ENCODE measurements around the gene UBAC2.

Gene UBAC2

GRCh38 chr13:99421271-99421670 is 220.6 kb downstream of the UBAC2 start:
- DNase-seq: no peak

- DNase-seq: no peak
Observed at GRCh38 chr13:99421758-99422585, 221.3 kb downstream of the UBAC2 start.

- DNase-seq: no peak
Observed at GRCh38 chr13:99422586-99423220, 222.0 kb downstream of the UBAC2 start.

- no peak for DNase-seq
Observed at GRCh38 chr13:99425485-99426341, 225.1 kb downstream of the UBAC2 start.

- no peak for DNase-seq
Observed at GRCh38 chr13:99426426-99426825, 225.8 kb downstream of the UBAC2 start.

- DNase-seq: no peak
Observed at GRCh38 chr13:99429670-99430069, 229.0 kb downstream of the UBAC2 start.

- DNase-seq: no peak
Observed at GRCh38 chr13:99431927-99432608, 231.4 kb downstream of the UBAC2 start.

- peak; percentile 56 for DNase-seq
Observed at GRCh38 chr13:99432609-99433542, 232.2 kb downstream of the UBAC2 start.

GRCh38 chr13:99433543-99434075 is 233.0 kb downstream of the UBAC2 start:
- no peak for DNase-seq

GRCh38 chr13:99434258-99434788 is 233.7 kb downstream of the UBAC2 start:
- DNase-seq: no peak

GRCh38 chr13:99435116-99435515 is 234.5 kb downstream of the UBAC2 start:
- DNase-seq: no peak

- no peak for DNase-seq
Observed at GRCh38 chr13:99435998-99436397, 235.3 kb downstream of the UBAC2 start.

Measured in kidney glomerular epithelial cell (primary cell).